Endothelial cell (in vitro differentiated cells): ENCODE measurements around the gene SEPTIN8. TPM values are rescaled to one million over a fixed set of nuclear protein-coding genes. Genes with fewer than 3 reads are reported as not detected.

Experiments used
- DNase-seq: peaks from one replicate; pipeline ENCODE4 v3.0.0; 2021; ENCODE audit warnings: low spot score
- H3K27ac Mint-ChIP-seq: one replicate; pipeline ENCODE4 v1.8.0; 2021; ENCODE audit warnings: mixed read lengths, inconsistent platforms; ENCODE audit not compliant: unreplicated experiment
- H3K27me3 Mint-ChIP-seq: one replicate; pipeline ENCODE4 v1.8.0; 2021; ENCODE audit warnings: mild to moderate bottlenecking, moderate library complexity, mixed read lengths, inconsistent platforms; ENCODE audit not compliant: unreplicated experiment
- H3K36me3 Mint-ChIP-seq: one replicate; pipeline ENCODE4 v1.8.0; 2021; ENCODE audit warnings: mild to moderate bottlenecking, low read depth, mixed read lengths, inconsistent platforms; ENCODE audit not compliant: unreplicated experiment
- H3K4me1 Mint-ChIP-seq: one replicate; pipeline ENCODE4 v1.8.0; 2021; ENCODE audit warnings: mild to moderate bottlenecking, mixed read lengths, inconsistent platforms; ENCODE audit not compliant: unreplicated experiment
- H3K4me3 Mint-ChIP-seq: one replicate; pipeline ENCODE4 v1.8.0; 2021; ENCODE audit warnings: mild to moderate bottlenecking, mixed read lengths, inconsistent platforms; ENCODE audit not compliant: unreplicated experiment
- H3K9me3 Mint-ChIP-seq: one replicate; pipeline ENCODE4 v1.8.0; 2021; ENCODE audit warnings: mixed read lengths, inconsistent platforms; ENCODE audit not compliant: unreplicated experiment
- CTCF ChIP-seq: fragments of 200-600 bp; sonication (generic); IDR thresholded peaks from one replicate; pipeline ENCODE4 v1.5.0; 2021; ENCODE audit warnings: antibody characterized with exemption; ENCODE audit not compliant: unreplicated experiment
- total RNA-seq: library from RNA; stranded (reverse); fragmentation: NEBNext Ultra II Directional; extraction: Animal tissue kit (Norgen Biotek cat#: 25700); gene quantifications from one replicate; pipeline ENCODE4 v1.2.1, GENCODE V29; 2021; ENCODE audit not compliant: unreplicated experiment

SEPTIN8 gene
- total RNA-seq, 1 donor from 2014 or later, result 22.8 TPM

DNA sequence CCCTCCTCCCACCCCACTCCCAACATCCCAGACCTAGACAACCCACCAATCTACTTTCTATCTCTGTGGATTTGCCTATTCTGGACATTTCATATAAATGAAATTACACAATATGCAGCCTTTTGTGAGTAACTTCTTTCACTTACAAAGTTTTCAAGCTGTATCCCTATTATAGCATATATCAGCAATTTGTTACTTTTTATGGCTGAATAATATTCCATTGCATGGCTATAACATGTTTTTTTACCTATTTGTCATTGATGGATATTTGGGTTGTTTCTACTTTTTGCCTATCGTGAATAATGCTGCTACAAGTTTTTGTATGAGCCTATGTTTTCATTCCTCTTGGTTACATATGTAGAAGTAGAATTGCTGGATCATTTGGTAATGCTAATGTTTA is 37.8 kb downstream of the SEPTIN8 start:
- Mint-ChIP-seq H3K4me3 (no peak overlapping the region), H3K36me3 (no peaks in the 10 kb centered on the region), H3K27me3 (peaks cover 6% of the 10 kb centered on the region), H3K9me3 (no peaks in the 10 kb centered on the region), H3K27ac (no peak overlapping the region), H3K4me1 (peaks cover 8% of the 10 kb centered on the region)
- no peak for TF ChIP-seq CTCF
- DNase-seq, result no peak

DNA sequence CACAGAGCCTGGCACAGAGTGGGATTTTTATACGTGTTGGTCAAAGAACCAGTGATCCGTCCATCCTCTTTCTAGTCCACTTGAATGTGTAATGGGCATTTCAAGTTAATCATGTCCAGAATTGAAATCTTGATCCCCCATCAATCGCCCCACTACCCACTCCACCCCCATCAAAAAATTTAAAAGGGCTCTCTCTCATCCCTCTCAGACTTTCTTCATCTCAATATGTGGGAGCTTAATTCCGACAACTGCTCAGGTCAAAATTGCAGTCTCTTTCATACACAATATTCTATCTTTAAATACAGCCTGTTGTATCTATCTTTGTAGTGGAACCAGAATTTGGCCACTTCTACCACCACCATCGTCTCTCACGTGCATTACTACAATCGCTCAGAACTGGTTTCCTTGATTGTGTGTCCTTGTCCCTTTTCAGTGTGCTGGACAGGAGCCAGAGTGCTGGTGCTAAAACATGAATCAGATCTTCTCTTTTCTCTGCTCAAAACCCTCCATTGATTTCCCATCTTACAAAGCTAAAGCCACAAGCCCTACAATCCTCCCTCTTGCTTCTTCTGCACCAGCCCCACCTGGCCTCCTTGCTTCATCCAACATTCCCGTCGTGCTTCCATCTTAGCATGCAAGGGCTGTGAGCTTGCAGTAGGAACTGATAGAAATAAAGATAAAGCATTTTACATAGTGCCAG is 38.9 kb downstream of the SEPTIN8 start:
- no peak overlapping the region for H3K27ac Mint-ChIP-seq
- H3K4me3 Mint-ChIP-seq, result peak overlapping the region; percentile 90
- H3K36me3 Mint-ChIP-seq, result no peaks in the 10 kb centered on the region
- no peaks in the 10 kb centered on the region for H3K9me3 Mint-ChIP-seq
- no peak for DNase-seq
- peaks cover 8% of the 10 kb centered on the region for H3K4me1 Mint-ChIP-seq
- no peak for TF ChIP-seq CTCF
- H3K27me3 Mint-ChIP-seq, result peaks cover 6% of the 10 kb centered on the region

DNA sequence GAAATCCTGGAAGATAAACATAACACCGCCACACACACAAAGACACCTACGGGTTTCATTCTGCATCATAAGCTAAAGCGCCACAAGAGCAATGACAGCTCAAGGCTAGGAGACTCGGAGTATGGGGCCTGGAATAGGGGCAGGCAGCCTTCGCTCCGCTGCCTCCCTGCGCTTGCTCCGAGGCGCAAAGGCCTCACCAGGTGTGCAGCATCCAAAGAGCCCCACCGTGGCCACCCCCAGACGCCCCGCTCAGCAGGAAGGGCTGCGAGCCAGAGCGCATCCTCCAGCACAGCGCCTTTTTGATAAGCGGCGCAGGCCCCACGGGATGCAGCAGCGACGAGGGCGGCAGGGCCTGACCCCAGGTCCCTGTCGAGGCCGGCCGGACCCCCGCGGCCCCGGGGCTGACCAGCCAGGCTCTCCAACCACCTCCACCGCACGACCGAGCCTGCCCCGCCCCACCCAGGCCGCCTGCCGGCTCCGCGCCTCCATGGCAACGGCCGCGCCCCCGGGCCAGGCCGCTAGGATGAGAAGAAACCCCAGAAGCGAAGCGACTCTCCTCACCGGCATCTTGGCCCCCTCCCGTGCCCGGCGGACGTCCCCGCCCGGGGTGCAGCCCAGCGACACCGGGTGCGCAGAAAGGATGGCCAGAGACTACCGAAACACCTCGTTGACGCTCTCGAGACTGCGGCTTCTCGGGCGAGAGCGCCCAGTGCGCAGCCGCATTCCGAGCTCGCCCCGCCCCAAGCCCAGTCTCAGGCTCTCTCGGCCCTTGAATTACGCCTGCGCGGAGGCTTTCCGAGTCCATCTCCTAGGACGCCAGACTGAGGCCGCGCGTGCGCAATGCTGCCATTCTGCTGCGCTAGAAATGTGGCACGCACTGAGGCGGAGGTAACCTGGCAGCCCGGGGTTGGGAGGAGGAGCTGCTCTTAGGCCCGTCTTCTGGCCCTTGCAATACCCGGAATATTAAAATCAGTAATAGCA is 39.9 kb downstream of the SEPTIN8 start, which contains the start of gene KIF3A:
Gene KIF3A (minus strand): TSS at position 694 of the 981 bp plus-strand sequence. CDS start 127 bp downstream, at position 567.
- H3K9me3 Mint-ChIP-seq, result no peaks in the 10 kb centered on the region
- H3K36me3 Mint-ChIP-seq, result no peaks in the 10 kb centered on the region
- peak within 1 kb of the TSS; percentile 90 for H3K4me3 Mint-ChIP-seq
- DNase-seq, result peak; percentile 96
- no peak for TF ChIP-seq CTCF
- H3K27me3 Mint-ChIP-seq, result peaks cover 6% of the 10 kb centered on the region
- H3K4me1 Mint-ChIP-seq, result peaks cover 8% of the 10 kb centered on the region
- H3K27ac Mint-ChIP-seq, result no peak within 1 kb of the TSS

DNA sequence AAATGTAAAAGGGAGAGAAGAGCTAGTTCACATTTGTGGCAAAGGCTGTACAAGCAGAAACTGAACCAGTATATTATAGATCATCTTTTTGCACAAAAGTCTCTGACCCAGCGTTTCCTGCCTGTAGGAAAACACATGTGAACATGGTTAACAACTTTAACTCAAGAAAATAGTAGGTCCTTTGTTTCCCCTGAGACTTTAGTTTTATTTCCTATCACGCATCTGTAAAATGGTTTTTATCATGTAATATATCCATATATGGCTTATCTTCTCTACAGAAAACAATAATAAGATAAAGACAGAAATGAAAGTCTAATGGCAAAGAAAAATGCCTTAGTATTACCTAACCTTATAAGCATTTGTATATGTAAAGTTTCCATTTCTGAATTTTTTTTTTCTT is 42.4 kb downstream of the SEPTIN8 start:
- Mint-ChIP-seq H3K36me3 (no peaks in the 10 kb centered on the region), H3K4me3 (no peak overlapping the region), H3K9me3 (no peaks in the 10 kb centered on the region), H3K27ac (no peak overlapping the region), H3K4me1 (peaks cover 8% of the 10 kb centered on the region), H3K27me3 (peaks cover 6% of the 10 kb centered on the region)
- no peak for TF ChIP-seq CTCF
- no peak for DNase-seq
